HG03103 (cell line): ENCODE measurements around the gene CAMTA1.
"Not testable (repeated sequence)": the region's sequence is repeated elsewhere in the genome, so short reads cannot be mapped to it uniquely, and the experiment has no call there.

Experiments
- ATAC-seq: cut with Tn5 transposase; IDR thresholded peaks from one replicate; pipeline ENCODE4 v1.9.1; 2021; ENCODE audit warnings: low read depth; ENCODE audit not compliant: unreplicated experiment

The CAMTA1 gene

GRCh38 chr1:6902153-6902552 lies 116.9 kb downstream of the CAMTA1 start:
- no peak for ATAC-seq

GRCh38 chr1:6904476-6905170 lies 119.4 kb downstream of the CAMTA1 start:
- ATAC-seq = no peak

GRCh38 chr1:6905331-6905730 lies 120.1 kb downstream of the CAMTA1 start:
- no peak for ATAC-seq

GRCh38 chr1:6905790-6906189 lies 120.5 kb downstream of the CAMTA1 start:
- no peak for ATAC-seq

- ATAC-seq = no peak
Observed at GRCh38 chr1:6906783-6907182, 121.5 kb downstream of the CAMTA1 start.

GRCh38 chr1:6907201-6907600 lies 121.9 kb downstream of the CAMTA1 start:
- ATAC-seq = no peak

- no peak for ATAC-seq
Observed at GRCh38 chr1:6907676-6908434, 122.6 kb downstream of the CAMTA1 start.

GRCh38 chr1:6909401-6909800 lies 124.1 kb downstream of the CAMTA1 start:
- no peak for ATAC-seq

GRCh38 chr1:6909857-6910256 lies 124.6 kb downstream of the CAMTA1 start:
- ATAC-seq = no peak

- ATAC-seq = no peak
Observed at GRCh38 chr1:6911021-6911941, 126.0 kb downstream of the CAMTA1 start.

- ATAC-seq = no peak
Observed at GRCh38 chr1:6911974-6912373, 126.7 kb downstream of the CAMTA1 start.

GRCh38 chr1:6912518-6912917 lies 127.3 kb downstream of the CAMTA1 start:
- no peak for ATAC-seq

GRCh38 chr1:6913086-6913485 lies 127.8 kb downstream of the CAMTA1 start:
- ATAC-seq = no peak

GRCh38 chr1:6914706-6915105 lies 129.5 kb downstream of the CAMTA1 start:
- no peak for ATAC-seq

GRCh38 chr1:6915999-6916565 lies 130.8 kb downstream of the CAMTA1 start:
- ATAC-seq = no peak

GRCh38 chr1:6917067-6917466 lies 131.8 kb downstream of the CAMTA1 start:
- no peak for ATAC-seq

- ATAC-seq = no peak
Observed at GRCh38 chr1:6918186-6918924, 133.1 kb downstream of the CAMTA1 start.

GRCh38 chr1:6918925-6919511 lies 133.8 kb downstream of the CAMTA1 start:
- ATAC-seq = no peak

GRCh38 chr1:6921506-6921905 lies 136.3 kb downstream of the CAMTA1 start:
- not testable (repeated sequence) for ATAC-seq
